GM10266 (cell line): Measurements from ENCODE around the gene ATXN2L.

Source experiments
- DNase-seq: peaks from one replicate; pipeline ENCODE4 v3.0.0; 2012; ENCODE audit errors: extremely low spot score
- TF ChIP-seq, protein P1 (sequence below): IDR thresholded peaks from 2 replicates; pipeline ENCODE4 v1.5.1; 2012; ENCODE audit warnings: mild to moderate bottlenecking, low read depth; ENCODE audit not compliant: control insufficient read depth, insufficient read depth; ENCODE audit errors: missing control alignments

The ATXN2L gene

DNA sequence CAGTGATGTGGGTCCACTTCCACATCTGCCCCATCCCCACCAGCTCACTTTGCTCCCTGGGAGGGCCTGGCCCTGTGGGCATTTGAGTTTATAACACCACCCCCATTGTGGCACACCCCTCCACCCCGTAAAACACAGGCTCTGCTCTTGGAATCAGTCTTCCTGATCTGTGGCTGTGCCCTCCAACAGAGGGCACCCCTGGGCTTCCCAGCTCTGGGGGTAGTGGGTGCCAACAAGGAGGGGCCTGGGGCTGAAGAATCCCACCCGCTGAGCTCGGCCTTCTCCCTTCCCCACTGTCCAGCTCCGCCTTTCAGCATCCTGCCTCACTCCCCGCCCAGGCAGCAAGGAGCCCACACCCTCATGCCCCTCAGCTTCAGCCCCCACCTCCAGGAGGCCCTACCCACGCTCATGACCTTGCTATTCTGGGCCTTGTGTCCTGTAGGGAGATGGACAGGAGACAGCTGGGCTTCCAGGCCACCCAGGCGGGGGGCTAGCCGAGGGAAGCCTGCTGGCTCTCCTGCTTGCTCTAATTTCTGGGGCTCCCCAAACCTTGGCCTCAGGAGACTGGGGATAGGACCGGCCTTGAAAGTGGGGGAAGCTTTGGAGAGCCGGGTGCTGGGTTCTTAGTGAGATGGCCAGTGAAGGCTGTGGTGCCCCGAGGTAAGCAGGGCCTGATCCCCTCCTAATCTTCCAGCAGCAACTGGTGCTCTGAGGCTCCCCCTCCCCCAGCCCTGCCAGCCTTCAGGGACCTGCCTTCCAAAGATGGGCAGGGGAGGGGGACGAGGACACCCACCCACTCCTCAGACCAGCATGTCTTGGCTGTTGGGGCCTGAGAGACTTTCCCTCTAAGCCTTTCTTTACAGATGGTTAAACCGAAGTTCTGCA, 52.6 kb downstream of the ATXN2L start:
- TF ChIP-seq, protein P1, sequence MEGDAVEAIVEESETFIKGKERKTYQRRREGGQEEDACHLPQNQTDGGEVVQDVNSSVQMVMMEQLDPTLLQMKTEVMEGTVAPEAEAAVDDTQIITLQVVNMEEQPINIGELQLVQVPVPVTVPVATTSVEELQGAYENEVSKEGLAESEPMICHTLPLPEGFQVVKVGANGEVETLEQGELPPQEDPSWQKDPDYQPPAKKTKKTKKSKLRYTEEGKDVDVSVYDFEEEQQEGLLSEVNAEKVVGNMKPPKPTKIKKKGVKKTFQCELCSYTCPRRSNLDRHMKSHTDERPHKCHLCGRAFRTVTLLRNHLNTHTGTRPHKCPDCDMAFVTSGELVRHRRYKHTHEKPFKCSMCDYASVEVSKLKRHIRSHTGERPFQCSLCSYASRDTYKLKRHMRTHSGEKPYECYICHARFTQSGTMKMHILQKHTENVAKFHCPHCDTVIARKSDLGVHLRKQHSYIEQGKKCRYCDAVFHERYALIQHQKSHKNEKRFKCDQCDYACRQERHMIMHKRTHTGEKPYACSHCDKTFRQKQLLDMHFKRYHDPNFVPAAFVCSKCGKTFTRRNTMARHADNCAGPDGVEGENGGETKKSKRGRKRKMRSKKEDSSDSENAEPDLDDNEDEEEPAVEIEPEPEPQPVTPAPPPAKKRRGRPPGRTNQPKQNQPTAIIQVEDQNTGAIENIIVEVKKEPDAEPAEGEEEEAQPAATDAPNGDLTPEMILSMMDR, result peak; percentile 17
- DNase-seq, result no peak

DNA sequence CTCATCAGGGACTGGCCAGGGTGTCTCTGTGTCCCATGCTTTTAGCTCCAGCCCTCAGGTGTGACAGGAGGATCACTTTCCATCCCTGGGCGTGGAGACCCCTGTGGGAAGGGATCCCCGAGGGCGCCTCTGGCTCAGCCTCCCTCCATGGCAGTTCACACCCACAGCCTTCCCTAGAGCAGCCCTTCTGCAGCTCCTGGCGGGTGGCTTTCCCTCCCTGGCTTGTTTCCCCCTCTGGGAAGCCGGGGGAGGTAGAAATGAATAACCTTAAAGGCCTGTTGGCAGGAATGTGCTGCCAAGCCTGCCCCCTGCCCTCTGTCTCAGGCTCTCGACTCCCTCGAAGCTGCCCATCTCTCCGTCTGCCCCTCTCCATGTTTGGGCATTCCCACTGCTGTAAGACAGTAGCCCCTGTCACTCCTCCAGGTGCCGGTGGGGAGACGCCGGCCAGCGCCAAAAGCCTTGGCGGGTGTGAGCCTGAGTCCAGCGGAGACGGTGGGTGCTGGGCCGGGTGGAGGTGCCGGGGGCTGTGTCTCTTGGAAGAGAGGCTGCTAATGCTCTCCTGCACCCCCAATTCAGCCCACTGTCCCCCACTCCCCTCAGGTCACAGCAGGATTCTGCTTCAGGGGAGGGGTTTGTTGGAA, 53.3 kb downstream of the ATXN2L start:
- TF ChIP-seq, protein P1, result no peak
- no peak for DNase-seq

DNA sequence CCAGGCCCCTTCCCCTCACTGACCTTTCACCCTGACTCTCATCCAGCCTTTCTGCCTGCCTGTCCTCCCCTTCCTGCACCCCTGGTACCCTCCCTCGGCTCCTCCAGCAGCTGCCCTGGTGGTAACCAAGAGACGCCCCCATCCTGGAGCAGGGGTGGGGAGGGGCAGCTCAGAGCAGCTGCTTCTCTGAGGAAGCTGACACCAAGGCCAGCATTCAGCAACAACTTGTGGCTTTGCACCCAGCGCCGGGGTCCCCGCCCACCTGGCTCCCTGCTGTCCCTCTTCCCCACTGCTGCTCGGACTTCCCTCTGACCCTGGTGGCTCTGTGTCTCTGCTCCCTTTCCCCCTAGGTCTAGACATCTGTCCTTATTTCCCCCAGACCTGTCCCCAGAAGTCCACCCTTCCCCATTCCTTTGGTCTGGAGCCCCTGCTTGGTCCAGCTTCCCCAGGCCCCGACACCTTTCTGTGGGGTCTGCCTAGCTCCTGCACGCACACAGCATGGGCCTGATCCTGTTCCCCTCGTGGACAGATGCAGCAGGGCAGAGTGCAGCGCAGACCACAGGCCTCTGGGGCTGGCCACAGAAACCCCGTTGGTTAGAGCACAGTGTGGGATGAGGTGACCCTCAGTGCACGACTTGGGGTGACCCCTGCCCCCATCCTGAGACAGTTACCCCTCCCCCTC, 54.3 kb downstream of the ATXN2L start:
- TF ChIP-seq, protein P1, result no peak
- no peak for DNase-seq

DNA sequence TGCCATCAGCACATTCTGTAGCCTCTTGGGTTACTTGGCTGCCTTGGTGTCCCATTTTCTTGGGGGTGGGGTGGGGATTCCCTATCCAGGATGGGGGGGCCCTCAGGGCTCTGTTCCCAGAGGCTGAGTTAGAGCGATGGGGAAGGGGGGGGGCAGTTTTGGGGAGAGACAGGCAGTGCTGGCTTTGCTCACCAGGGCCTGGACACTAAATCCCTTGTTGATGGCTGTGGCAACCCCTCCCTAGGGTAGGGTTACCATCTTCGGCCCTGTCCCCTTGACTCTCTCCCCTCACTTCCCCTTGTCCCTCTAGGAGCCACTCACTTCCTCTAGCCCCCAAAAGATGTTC, 54.8 kb downstream of the ATXN2L start:
- TF ChIP-seq, protein P1, result no peak
- no peak for DNase-seq

DNA sequence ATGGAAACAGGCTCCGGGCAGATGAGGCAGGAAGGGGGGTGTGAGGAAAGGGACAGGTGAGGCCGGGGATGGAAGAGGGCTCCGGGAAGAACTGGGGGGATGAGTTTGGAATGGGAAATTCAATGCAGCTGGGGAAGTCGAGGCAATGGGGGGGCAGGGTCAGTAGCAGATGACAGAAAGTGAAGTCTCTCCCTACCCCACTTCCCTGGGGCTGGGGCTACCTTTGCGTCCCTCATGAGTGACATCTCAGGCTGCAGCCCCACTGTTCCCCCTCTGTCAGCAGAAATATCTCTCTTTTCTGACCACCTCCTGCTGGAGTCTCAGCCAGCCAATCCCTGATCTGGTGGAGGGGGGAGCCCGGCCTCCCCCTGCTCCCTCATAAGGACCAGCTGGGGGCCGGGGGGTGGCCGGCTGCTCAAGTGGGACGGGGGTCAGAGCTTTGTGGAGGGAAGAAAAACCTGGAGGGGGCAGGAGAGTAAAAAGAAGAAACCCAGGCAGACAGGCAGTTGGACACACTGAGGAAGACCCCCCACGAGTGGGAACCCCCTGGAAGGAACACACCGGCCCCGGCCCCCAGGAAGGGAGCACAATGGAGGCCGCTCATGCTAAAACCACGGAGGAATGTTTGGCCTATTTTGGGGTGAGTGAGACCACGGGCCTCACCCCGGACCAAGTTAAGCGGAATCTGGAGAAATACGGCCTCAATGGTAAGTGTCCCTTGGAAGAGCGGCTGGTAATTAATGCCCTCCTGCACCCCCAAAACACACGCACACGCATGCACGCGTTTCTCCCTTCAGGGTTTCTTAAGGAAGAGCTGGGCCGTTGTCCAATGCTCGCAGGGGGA, 55.5 kb downstream of the ATXN2L start, which contains the start of gene ATP2A1:
TSS of gene ATP2A1 (plus strand) at position 406 of the 844 bp plus-strand sequence. CDS start at position 590, 184 bp downstream.
- TF ChIP-seq, protein P1, result no peak
- no peak for DNase-seq

DNA sequence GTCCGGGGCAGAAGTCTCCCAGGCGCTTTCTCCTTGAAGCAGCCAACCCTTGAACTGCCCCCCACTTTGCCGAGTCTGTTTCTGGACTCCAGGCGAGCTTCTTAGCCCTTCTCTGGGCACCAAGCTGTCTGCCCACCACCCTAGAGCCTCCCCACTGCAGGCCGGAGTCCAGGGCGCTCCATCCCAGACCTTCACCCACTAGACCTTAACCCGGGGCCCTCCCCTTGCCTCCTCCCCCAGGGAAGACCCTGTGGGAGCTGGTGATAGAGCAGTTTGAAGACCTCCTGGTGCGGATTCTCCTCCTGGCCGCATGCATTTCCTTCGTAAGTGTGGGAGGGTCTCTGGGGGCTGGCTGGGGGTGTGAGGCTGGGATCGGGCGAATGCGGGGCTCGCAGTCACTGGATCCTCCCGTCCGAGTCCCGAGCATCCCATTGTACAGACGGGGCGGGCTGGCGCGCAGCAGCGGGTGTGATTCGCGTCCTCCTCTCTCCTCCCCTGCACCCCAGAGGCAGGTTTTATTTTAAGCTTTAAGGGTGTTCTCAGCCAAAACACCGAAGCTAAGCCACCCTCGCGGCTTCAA, 56.6 kb downstream of the ATXN2L start:
- TF ChIP-seq, protein P1, result no peak
- DNase-seq, result no peak
